Breast epithelium (tissue), 4 donors: ENCODE results near the gene DEFB132. TPM values are rescaled to one million over a fixed set of nuclear protein-coding genes. Genes with fewer than 3 reads are reported as not detected.

Experiments
- DNase-seq, 2 donors: peaks; one replicate each; pipeline ENCODE4 v3.0.0-alpha.2; 2019; ENCODE audit warnings: low spot score in 2 of 2
- H3K27ac ChIP-seq, 2 donors: fragments of 200-600 bp; sonication (generic) in 1 of 2; one replicate each; pipeline ENCODE4 v1.5.1; 2016 to 2019; ENCODE audit warnings: mild to moderate bottlenecking in 1 of 2
- H3K27me3 ChIP-seq, 2 donors: fragments of 200-600 bp; sonication (generic) in 1 of 2; one replicate each; pipeline versions ENCODE4 v1.5.1 to v1.6.0; 2017 to 2019; ENCODE audit warnings: control low read depth in 1 of 2, mild to moderate bottlenecking in 1 of 2
- H3K36me3 ChIP-seq: fragments of 200-600 bp; one replicate; pipeline ENCODE4 v1.5.1; 2019
- H3K4me1 ChIP-seq, 2 donors: fragments of 200-600 bp; sonication (generic); one replicate each; pipeline ENCODE4 v1.5.1; 2016 to 2019; ENCODE audit warnings: control low read depth in 1 of 2
- H3K4me3 ChIP-seq, 3 donors: fragments of 200-600 bp; sonication (generic); 1 replicate in 2 of 3; 2 replicates in 1 of 3; pipeline ENCODE4 v1.5.1; 2016 to 2019; ENCODE audit warnings: mild to moderate bottlenecking in 3 of 3, moderate library complexity in 2 of 3
- H3K9me3 ChIP-seq, 2 donors: fragments of 200-600 bp; sonication (generic) in 1 of 2; one replicate each; pipeline ENCODE4 v1.5.1; 2016 to 2019; ENCODE audit warnings: control low read depth in 1 of 2
- POLR2A ChIP-seq: fragments of 450-650 bp; IDR thresholded peaks from one replicate; pipeline ENCODE4 v1.6.1; 2016; ENCODE audit warnings: antibody characterized with exemption, mild to moderate bottlenecking, moderate library complexity
- POLR2AphosphoS5 ChIP-seq, 3 donors: sonication (generic); formaldehyde crosslinking; IDR thresholded peaks; one replicate each; pipeline ENCODE4 v1.6.1; 2017; ENCODE audit warnings: antibody characterized with exemption in 3 of 3
- intact Hi-C: fragments of 100-400 bp; cut with DNase I; formaldehyde crosslinking; loops from one replicate; pipeline ENCODE4 v1.15.1; 2023; ENCODE audit warnings: low total_unique reads
- total RNA-seq, 3 donors: library from RNA; depleted of rRNA; stranded (reverse); fragments of >200 nt; gene quantifications; one replicate each; pipeline ENCODE4 v1.1.0, GENCODE V29; 2016
- TF ChIP-seq, protein P1 (sequence below), 3 donors: fragments of 450-650 bp; IDR thresholded peaks; one replicate each; pipeline ENCODE4 v1.5.1; 2016 to 2017; ENCODE audit warnings: antibody characterized with exemption in 3 of 3, mild to moderate bottlenecking in 3 of 3, moderate library complexity in 3 of 3

DEFB132 gene
- total RNA-seq, 3 donors from 2014 or later, result 0.29 to 0.96 (median 0.33) TPM

DNA sequence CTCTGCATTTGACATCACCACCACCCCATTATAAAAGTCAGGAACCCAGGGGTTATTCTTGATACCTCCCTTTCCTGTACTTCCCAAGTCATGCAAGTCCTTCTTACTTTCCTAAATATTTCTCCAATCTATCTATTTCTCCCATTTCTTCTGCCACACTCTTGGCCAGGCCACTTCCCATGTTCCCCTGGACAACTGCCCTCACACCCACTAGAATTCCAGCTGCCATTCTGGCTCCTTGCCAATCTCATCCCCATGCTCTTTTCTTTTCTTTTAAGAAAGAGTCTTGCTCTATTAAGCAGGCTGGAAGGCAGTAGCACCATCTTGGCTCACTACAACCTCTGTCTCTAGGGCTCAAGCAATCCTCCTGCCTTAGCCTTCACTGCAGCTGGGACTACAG is 15.2 kb downstream of the DEFB132 start:
- Histone ChIP-seq H3K27me3 (no peaks in the 10 kb centered on the region), H3K27ac (no peak overlapping the region), H3K4me1 (no peaks in the 10 kb centered on the region), H3K36me3 (peaks cover 5% of the 10 kb centered on the region), H3K4me3 (no peak overlapping the region), H3K9me3 (no peaks in the 10 kb centered on the region)
- TF ChIP-seq, protein P1, sequence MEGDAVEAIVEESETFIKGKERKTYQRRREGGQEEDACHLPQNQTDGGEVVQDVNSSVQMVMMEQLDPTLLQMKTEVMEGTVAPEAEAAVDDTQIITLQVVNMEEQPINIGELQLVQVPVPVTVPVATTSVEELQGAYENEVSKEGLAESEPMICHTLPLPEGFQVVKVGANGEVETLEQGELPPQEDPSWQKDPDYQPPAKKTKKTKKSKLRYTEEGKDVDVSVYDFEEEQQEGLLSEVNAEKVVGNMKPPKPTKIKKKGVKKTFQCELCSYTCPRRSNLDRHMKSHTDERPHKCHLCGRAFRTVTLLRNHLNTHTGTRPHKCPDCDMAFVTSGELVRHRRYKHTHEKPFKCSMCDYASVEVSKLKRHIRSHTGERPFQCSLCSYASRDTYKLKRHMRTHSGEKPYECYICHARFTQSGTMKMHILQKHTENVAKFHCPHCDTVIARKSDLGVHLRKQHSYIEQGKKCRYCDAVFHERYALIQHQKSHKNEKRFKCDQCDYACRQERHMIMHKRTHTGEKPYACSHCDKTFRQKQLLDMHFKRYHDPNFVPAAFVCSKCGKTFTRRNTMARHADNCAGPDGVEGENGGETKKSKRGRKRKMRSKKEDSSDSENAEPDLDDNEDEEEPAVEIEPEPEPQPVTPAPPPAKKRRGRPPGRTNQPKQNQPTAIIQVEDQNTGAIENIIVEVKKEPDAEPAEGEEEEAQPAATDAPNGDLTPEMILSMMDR (IDR thresholded peaks at IDR 0.05), result no peak
- TF ChIP-seq POLR2AphosphoS5 (IDR thresholded peaks at IDR 0.05) (no peak), POLR2A (no peak)
- DNase-seq, result no peak
- intact Hi-C loops, result no loop called here

DNA sequence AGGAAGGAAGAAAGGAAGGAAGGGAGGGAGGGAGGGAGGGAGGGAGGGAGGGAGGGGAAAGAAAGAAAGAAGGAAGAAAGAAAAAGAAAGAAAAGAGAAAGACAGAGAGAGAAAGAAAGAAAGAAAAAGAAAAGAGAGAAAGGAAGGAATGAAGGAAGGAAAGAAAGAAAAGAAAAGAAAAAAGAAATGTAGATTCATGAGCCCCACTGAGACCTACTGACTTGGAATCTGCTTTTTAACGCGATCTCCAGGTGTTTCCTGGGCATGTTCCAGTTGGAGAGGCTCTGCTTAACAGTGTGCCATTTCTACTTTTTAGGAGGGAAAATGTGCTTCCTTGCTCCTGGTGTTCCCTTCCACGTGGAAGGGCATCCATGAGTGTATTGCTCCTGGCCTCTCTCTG is 16.4 kb downstream of the DEFB132 start:
- no peak for DNase-seq
- no peaks in the 10 kb centered on the region for H3K4me1 ChIP-seq
- no peaks in the 10 kb centered on the region for H3K27me3 ChIP-seq
- TF ChIP-seq POLR2A (no peak), POLR2AphosphoS5 (IDR thresholded peaks at IDR 0.05) (no peak)
- TF ChIP-seq, protein P1 (IDR thresholded peaks at IDR 0.05), result no peak
- no peak overlapping the region for H3K4me3 ChIP-seq
- peaks cover 5% of the 10 kb centered on the region for H3K36me3 ChIP-seq
- H3K27ac ChIP-seq, result no peak overlapping the region
- no peaks in the 10 kb centered on the region for H3K9me3 ChIP-seq
- intact Hi-C loops, result no loop called here

DNA sequence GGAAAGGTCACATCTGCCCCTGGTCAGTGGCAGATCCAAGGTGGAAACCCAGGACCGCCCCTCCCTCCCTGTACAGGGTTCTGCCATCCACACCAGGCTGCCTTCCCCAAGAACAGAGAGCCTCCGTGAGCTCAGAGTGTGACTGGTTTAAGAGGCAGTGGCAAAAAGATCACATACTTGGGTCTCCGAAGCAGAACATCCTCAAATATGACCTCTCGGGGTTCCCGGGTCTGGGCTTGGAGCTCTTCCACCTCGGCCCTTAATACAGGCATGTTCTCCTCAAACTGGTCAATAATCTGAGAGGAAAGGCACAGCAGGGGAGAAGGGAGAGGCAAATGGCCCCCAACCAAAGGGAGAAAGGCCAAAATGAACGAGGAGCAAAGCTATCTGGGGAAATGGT is 18.3 kb downstream of the DEFB132 start:
- no peak overlapping the region for H3K27ac ChIP-seq
- H3K9me3 ChIP-seq, result no peaks in the 10 kb centered on the region
- intact Hi-C loops, result no loop called here
- no peaks in the 10 kb centered on the region for H3K27me3 ChIP-seq
- TF ChIP-seq POLR2AphosphoS5 (IDR thresholded peaks at IDR 0.05) (no peak), POLR2A (no peak)
- TF ChIP-seq, protein P1 (IDR thresholded peaks at IDR 0.05), result no peak
- H3K4me3 ChIP-seq, result no peak overlapping the region
- DNase-seq, result no peak
- peaks cover 5% of the 10 kb centered on the region for H3K36me3 ChIP-seq
- H3K4me1 ChIP-seq, result no peaks in the 10 kb centered on the region

DNA sequence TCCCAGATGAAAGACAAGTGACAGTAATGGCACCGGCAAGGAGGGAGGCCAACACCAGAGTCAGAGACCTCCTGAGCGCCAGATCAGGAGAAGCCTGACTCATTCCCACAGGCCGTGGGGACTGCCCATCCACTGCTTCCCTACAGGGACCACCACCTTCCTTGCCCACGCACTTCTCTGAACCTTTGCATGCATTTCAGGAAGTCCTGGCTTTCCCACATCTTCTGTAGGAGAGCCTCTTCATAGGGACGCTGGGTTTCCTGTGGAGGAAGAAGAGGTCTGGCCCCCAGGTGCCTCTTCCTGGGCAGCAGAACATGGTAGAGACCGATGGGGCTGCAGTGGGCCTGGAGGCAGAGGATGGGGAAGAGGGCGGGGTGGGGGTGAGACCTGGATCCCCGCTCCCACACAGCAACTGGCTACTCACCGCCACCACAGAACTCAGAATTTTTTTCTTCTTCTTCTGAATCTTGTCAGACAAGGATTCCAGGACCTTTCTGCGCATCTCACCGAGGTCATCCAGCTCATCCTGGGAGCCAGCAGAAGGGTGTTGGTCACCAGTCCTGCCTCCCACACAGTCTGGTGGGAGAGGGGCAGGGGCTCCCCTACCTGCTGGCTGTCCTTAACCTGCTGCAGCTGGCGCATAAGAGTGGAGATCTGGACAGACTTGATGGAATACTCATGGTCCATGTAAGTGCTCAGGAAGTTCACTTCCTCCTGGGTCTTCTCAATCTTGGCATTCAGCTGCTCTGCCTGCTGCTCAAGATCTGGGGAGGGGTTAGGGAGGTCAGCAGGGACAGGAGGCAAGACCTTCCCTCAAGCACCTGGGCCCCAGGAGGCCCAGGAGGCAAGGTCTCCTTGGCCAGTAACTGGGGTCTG is 19.3 kb downstream of the DEFB132 start:
- Histone ChIP-seq H3K9me3 (no peaks in the 10 kb centered on the region), H3K27ac (no peak overlapping the region), H3K27me3 (no peaks in the 10 kb centered on the region), H3K4me1 (no peaks in the 10 kb centered on the region), H3K36me3 (peaks cover 5% of the 10 kb centered on the region), H3K4me3 (no peak overlapping the region)
- no peak for TF ChIP-seq POLR2AphosphoS5 (IDR thresholded peaks at IDR 0.05)
- TF ChIP-seq, protein P1 (IDR thresholded peaks at IDR 0.05), result no peak
- no peak for TF ChIP-seq POLR2A
- intact Hi-C loops, result no loop called here
- no peak for DNase-seq

DNA sequence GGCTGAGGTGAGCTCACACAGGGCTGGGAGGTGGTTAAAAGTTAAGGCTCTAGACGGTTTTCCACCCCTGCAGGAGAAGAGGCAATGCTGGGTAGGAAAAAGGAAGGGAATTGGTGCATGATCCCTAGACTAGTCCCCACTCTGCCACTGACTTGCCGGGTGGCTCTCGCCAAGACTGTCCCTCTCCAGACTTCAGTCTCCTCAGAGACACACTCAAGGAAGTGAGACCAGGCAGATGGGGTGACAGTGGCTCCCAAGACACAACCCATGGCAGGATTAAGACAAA is 19.9 kb downstream of the DEFB132 start:
- Histone ChIP-seq H3K27me3 (no peaks in the 10 kb centered on the region), H3K27ac (no peak overlapping the region), H3K9me3 (no peaks in the 10 kb centered on the region), H3K4me1 (no peaks in the 10 kb centered on the region), H3K4me3 (no peak overlapping the region), H3K36me3 (peaks cover 5% of the 10 kb centered on the region)
- no peak for DNase-seq
- TF ChIP-seq POLR2A, result no peak
- TF ChIP-seq, protein P1 (IDR thresholded peaks at IDR 0.05), result no peak
- no peak for TF ChIP-seq POLR2AphosphoS5 (IDR thresholded peaks at IDR 0.05)
- intact Hi-C loops, result no loop called here
